RWPE1 (cell line): ENCODE results near the gene SLC44A1.

Experiments
- CTCF ChIA-PET: fragments of 350-600 bp; sonication (Branson Sonifier 250); formaldehyde crosslinking; extraction: SDS; loops from one replicate; lab custom pipeline; 2021; lab: Yijun Ruan, JAX
- POLR2A ChIA-PET: fragments of 400-600 bp; formaldehyde crosslinking; extraction: SDS; loops from one replicate; lab custom pipeline; 2020; ENCODE audit warnings: antibody characterized with exemption; ENCODE audit not compliant: low non-redundant PET; lab: Yijun Ruan, JAX
- DNase-seq: peaks from one replicate; pipeline ENCODE4 v3.0.0; 2012; ENCODE audit warnings: low spot score
- H3K27ac ChIP-seq: fragments of 450-650 bp; 2 replicates; pipeline ENCODE4 v1.5.1; 2017
- TF ChIP-seq, protein P1 (sequence below): fragments of 450-650 bp; conservative IDR thresholded peaks from 2 replicates; pipeline ENCODE4 v1.5.1; 2017; ENCODE audit warnings: low read depth, mild to moderate bottlenecking

Gene SLC44A1

DNA sequence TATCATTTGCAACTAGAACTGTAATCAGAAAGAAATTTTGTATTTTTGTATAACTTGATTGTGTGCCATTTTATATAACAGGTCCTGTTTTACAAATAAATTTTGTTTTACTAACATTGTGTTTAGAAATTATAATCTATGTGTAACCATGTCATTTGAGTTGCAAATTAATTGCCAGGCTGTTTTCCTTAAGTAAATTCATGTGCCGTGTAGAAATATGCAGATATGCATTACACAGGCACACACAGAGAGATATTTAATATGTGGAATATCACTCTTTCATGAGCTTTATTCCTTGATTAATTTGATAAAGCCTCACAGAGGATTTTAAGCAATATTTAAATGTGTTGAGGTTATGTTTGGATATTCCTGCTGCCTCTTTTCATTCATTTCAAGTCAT is 146.8 kb downstream of the SLC44A1 start:
- no peak overlapping the region for H3K27ac ChIP-seq
- TF ChIP-seq, protein P1, sequence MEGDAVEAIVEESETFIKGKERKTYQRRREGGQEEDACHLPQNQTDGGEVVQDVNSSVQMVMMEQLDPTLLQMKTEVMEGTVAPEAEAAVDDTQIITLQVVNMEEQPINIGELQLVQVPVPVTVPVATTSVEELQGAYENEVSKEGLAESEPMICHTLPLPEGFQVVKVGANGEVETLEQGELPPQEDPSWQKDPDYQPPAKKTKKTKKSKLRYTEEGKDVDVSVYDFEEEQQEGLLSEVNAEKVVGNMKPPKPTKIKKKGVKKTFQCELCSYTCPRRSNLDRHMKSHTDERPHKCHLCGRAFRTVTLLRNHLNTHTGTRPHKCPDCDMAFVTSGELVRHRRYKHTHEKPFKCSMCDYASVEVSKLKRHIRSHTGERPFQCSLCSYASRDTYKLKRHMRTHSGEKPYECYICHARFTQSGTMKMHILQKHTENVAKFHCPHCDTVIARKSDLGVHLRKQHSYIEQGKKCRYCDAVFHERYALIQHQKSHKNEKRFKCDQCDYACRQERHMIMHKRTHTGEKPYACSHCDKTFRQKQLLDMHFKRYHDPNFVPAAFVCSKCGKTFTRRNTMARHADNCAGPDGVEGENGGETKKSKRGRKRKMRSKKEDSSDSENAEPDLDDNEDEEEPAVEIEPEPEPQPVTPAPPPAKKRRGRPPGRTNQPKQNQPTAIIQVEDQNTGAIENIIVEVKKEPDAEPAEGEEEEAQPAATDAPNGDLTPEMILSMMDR: no peak
- ChIA-PET CTCF (interaction anchor here (0.6 to 0.9 kb wide), 2 partner anchors 22 to 207 kb away, joined by 4 read pairs; no protein-coding TSS in a partner anchor), POLR2A (no interaction called here)
- no peak for DNase-seq

DNA sequence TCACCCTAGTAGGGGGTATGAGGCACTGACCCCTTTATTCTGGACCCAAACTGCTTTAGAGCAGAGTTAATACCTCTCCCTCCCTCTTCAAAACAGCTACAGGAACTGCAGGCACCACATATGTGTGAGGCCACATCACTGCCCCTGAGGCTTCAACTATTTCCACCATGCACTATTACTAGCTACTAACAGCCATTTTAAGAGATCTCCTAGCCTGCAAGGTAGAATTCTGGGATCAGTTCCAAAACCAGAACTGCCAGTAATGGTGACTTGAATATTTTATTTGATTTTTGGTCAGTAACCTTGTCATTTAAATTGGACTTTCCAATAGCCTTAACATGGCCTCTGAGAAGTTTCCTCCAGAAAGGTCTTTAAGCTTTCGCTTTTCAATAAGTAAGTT is 148.1 kb downstream of the SLC44A1 start:
- TF ChIP-seq, protein P1: no peak
- ChIA-PET CTCF (interaction anchor here (0.6 to 1.0 kb wide), 2 partner anchors 9 to 508 kb away, joined by 3 read pairs; no protein-coding TSS in a partner anchor), POLR2A (no interaction called here)
- no peak for DNase-seq
- H3K27ac ChIP-seq: no peak overlapping the region

DNA sequence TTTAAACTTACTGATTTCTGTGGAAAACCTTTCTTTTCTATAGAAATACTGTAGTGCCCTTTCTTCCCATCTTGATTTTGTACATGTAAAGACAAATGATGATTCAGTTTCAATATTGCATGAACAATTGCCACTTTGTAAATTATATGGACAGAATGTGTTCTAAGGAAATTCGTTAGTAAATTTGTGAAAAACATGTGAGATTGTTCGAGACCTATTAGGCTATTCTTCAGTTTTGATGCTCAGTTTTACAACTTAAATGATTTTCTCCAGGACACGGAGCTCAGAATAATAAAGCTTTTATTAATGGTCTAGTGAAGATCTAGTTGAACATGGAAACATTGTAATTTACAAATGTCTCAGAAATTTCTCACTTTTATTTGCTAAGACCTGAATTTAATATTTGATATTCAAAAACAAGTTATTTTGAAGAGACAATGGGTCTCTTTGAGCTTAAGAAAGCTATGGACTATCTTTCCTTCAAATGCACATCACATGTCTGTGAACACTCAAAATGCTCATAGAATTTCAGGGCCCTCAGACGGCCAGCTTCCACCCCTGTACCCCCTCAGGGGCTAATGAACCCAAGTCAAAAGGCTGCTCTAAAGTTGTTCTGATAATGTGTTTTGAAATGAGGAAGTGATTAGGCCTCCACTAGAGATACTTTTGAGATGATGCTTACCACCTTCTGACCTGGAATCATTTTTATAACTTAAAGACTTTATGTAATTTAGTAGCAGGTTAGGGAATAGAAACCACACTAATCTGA is 149.3 kb downstream of the SLC44A1 start:
- TF ChIP-seq, protein P1: no peak
- POLR2A ChIA-PET: no interaction called here
- DNase-seq: no peak
- CTCF ChIA-PET: interaction anchor here (0.5 kb wide), 1 partner anchor 21 kb away, joined by 3 read pairs; no protein-coding TSS in a partner anchor
- no peak overlapping the region for H3K27ac ChIP-seq

DNA sequence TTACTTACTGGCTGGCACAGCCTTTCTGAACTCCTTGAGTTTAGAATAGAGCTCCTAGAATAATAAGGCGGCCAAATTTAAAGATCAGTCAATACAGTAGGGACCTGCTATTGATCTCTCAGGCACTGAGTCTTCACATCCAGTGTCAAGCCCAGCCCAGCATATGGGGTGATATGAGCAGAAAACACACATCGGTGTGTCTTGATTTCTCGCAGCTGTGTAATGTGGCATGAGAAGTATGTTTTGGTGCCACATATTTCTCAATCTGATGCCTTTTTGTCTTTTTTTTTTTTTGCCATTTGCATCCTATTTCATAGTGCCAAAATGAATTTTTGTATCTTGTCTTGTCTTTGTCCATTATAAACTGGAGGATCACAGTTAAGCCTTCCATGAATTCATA is 152.0 kb downstream of the SLC44A1 start:
- H3K27ac ChIP-seq: no peak overlapping the region
- CTCF ChIA-PET: interaction anchor here (0.6 kb wide), 2 partner anchors 18 to 583 kb away, joined by 3 to 4 read pairs; no protein-coding TSS in a partner anchor
- TF ChIP-seq, protein P1: no peak
- POLR2A ChIA-PET: no interaction called here
- DNase-seq: no peak

DNA sequence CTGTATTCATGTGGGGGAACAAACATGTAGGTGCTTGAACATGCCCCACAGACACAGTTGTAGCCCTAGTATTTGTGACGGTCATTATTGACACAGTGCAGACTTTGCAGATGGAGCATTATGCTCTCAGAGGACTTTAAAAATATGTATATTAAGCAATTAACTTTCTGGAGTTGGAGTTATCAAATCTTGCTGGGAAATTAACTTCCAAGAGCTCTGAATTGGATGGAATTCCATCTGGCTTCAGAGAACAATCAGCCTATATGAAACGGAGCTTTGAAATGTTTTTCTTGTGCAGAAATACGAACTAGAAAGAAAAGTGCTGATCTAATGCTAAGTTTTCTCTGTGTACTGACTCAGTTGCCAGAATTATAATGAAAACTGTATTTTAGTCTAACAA is 152.4 kb downstream of the SLC44A1 start:
- H3K27ac ChIP-seq: no peak overlapping the region
- CTCF ChIA-PET: interaction anchor here (0.5 to 0.6 kb wide), 4 partner anchors 9 to 1770 kb away, joined by 3 to 5 read pairs (median 4); no protein-coding TSS in a partner anchor
- POLR2A ChIA-PET: no interaction called here
- TF ChIP-seq, protein P1: no peak
- DNase-seq: no peak

DNA sequence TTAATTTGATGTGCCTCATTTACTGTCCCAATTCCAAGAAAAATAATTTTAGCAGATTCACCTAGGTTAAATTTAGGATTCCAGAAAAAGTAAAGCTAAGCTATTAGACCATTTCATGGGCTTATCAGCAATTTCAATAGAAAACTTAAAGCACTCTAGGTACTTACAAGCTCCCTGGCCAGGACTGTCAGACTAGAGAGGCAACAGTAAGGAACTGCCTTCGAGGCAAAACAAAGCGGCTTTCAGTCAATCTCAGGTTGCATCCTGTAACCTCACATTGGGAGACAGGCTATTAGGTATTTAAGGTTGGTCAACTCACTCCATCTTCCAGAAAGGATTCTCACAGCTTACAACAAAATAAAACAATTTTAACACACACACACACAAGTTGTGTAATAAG is 154.7 kb downstream of the SLC44A1 start:
- no peak overlapping the region for H3K27ac ChIP-seq
- TF ChIP-seq, protein P1: no peak
- ChIA-PET CTCF (interaction anchor here (0.6 to 0.8 kb wide), 3 partner anchors 155 to 496 kb away, joined by 3 to 4 read pairs (median 3); partner anchors contain the start of gene SLC44A1), POLR2A (no interaction called here)
- DNase-seq: no peak
